Muscle layer of duodenum (tissue), 2 donors: ENCODE measurements around the gene AJM1.
"Not testable (repeated sequence)": the region's sequence is repeated elsewhere in the genome, so short reads cannot be mapped to it uniquely, and the experiment has no call there.

Source experiments
- H3K27ac ChIP-seq: one replicate; pipeline ENCODE4 v1.7.0; 2013; ENCODE audit warnings: mild to moderate bottlenecking, low read length
- H3K27me3 ChIP-seq: one replicate; pipeline ENCODE4 v1.7.0; 2013; ENCODE audit warnings: low read depth, mild to moderate bottlenecking, control low read depth, low read length
- H3K36me3 ChIP-seq, 2 donors: one replicate each; pipeline ENCODE4 v1.7.0; 2013; ENCODE audit warnings: low read length in 2 of 2, control low read depth in 1 of 2, mild to moderate bottlenecking in 1 of 2; ENCODE audit not compliant: insufficient read depth in 2 of 2, control insufficient read depth in 1 of 2
- H3K4me1 ChIP-seq, 2 donors: one replicate each; pipeline ENCODE4 v1.7.0; 2013; ENCODE audit warnings: low read length in 2 of 2, mild to moderate bottlenecking in 2 of 2, control low read depth in 1 of 2, moderate library complexity in 1 of 2; ENCODE audit not compliant: insufficient read depth in 2 of 2, control insufficient read depth in 1 of 2
- H3K4me3 ChIP-seq, 2 donors: one replicate each; pipeline ENCODE4 v1.7.0; 2013; ENCODE audit warnings: low read length in 2 of 2, low read depth in 1 of 2, mild to moderate bottlenecking in 1 of 2
- H3K9me3 ChIP-seq, 2 donors: one replicate each; pipeline ENCODE4 v1.7.0; 2013; ENCODE audit warnings: low read length in 2 of 2, control low read depth in 1 of 2, mild to moderate bottlenecking in 1 of 2; ENCODE audit not compliant: control insufficient read depth in 1 of 2
- donor health status: healthy.

Gene AJM1

DNA sequence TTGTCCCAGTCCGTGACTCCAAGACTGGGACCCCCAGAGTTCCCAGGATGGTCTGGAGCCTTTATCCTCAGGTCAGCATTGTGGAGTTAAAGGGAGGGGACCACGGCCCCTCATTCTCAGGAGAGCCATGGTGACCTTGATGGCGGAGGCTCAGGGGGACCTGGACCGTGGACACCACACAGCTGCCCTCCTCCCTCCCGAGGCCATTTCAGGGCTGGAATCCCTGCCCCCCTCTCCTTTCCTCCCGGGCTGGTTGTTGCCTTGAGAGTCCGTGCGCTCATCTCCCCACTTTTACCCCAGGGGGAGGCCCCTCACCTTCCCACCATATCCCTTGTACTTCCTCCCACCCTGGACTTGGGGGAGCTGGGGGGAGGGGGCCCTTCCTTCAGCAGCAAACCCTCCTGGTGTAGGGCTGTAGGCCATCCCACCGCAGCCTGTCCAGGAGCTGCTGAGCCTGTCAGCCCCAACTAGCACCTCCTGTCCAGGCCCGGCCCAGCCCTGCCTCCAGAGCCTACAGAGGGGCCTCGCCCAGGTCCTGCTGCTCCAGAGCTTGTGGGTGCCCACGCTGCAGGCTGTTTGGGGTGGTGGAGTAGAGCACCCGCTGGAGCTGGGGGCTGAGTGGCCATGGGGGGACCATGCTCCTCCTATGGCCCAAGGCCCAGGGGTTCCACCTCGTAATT is 14.3 kb upstream of the AJM1 start:
- Histone ChIP-seq H3K27ac (no peak overlapping the region), H3K4me3 (no peak overlapping the region), H3K4me1 (no peaks in the 10 kb centered on the region), H3K9me3 (no peaks in the 10 kb centered on the region), H3K27me3 (no peaks in the 10 kb centered on the region), H3K36me3 (peaks cover 13 to 90% of the 10 kb centered on the region in 2 donors)

DNA sequence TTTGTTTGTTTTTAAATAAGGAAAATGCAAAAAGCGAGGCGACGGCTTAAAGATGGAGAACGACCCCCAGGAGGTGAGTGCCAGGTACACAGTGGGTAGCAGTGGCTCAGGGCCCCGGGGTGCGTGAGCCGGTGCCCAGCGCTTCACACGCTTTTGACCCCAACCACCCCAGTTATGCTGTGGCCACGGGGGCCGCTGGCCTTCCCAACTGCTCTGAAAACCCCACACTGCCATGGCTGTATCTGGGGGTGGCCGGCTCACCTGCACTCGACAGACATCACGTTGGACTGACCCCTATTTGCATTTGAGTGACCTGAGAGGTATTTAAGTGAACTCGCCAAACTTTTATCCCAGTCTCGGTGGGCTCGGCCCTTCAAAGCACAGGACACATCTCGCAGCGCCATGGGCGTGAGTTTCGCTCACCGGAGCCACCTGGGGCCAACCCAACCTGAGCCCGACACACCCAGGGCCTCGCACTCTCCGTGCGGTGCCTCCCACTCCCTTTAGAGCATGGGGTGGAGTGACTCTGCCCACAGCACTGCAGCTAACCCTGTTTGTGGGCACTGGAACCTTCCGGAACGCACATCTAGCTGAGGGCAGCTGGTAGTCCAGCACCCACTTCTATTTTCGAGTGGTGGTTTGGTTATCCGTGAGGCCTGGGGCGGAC is 13.7 kb upstream of the AJM1 start:
- Histone ChIP-seq H3K27ac (no peak overlapping the region), H3K36me3 (peaks cover 13 to 88% of the 10 kb centered on the region in 2 donors)

DNA sequence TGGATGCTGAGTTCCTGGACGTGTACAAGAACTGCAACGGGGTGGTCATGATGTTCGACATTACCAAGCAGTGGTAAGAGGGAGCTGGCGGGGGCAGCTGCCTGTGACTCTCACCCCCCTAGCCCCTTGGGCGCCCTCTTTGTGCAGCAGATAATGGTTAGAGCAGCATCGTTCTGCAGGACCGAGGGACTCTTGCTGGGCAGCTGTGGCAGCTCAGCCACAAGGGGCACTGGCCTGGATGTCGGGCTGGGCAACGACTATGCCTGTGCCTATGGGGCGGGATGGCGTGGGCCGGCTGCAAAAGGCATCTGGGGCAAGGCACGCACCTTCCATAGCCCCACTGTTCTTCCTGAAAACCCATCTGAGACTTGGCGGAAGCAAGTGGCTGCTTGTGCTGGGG is 12.9 kb upstream of the AJM1 start:
- Histone ChIP-seq H3K27ac (no peak overlapping the region), H3K9me3 (no peaks in the 10 kb centered on the region), H3K4me3 (no peak overlapping the region), H3K27me3 (no peaks in the 10 kb centered on the region), H3K4me1 (no peaks in the 10 kb centered on the region), H3K36me3 (peaks cover 13 to 83% of the 10 kb centered on the region in 2 donors)

More for the DNA sequence above, 13.7 kb upstream of the AJM1 start:
- no peaks in the 10 kb centered on the region for H3K27me3 ChIP-seq
- no peaks in the 10 kb centered on the region for H3K4me1 ChIP-seq
- H3K4me3 ChIP-seq, result no peak overlapping the region
- no peaks in the 10 kb centered on the region for H3K9me3 ChIP-seq

- Histone ChIP-seq H3K4me1 (no peaks in the 10 kb centered on the region), H3K27ac (no peak overlapping the region), H3K36me3 (peaks cover 13 to 77% of the 10 kb centered on the region in 2 donors)
Observed at GRCh38 chr9:136829981-136830885, 12.0 kb upstream of the AJM1 start.

GRCh38 chr9:136831002-136831719 is 11.1 kb upstream of the AJM1 start:
- Histone ChIP-seq H3K9me3 (no peaks in the 10 kb centered on the region), H3K27me3 (no peaks in the 10 kb centered on the region), H3K27ac (no peak overlapping the region), H3K4me1 (no peaks in the 10 kb centered on the region), H3K4me3 (no peak overlapping the region), H3K36me3 (peaks cover 13 to 70% of the 10 kb centered on the region in 2 donors)

More at GRCh38 chr9:136829981-136830885, 12.0 kb upstream of the AJM1 start:
- Histone ChIP-seq H3K4me3 (no peak overlapping the region), H3K27me3 (no peaks in the 10 kb centered on the region), H3K9me3 (no peaks in the 10 kb centered on the region)

- Histone ChIP-seq H3K4me3 (no peak overlapping the region), H3K4me1 (no peaks in the 10 kb centered on the region), H3K27ac (no peak overlapping the region), H3K27me3 (no peaks in the 10 kb centered on the region), H3K9me3 (no peaks in the 10 kb centered on the region), H3K36me3 (peaks cover 13 to 69% of the 10 kb centered on the region in 2 donors)
Observed at GRCh38 chr9:136831720-136832104, 10.6 kb upstream of the AJM1 start.

- Histone ChIP-seq H3K4me3 (no peak overlapping the region), H3K4me1 (no peaks in the 10 kb centered on the region), H3K36me3 (peaks cover 13 to 62% of the 10 kb centered on the region in 2 donors), H3K9me3 (no peaks in the 10 kb centered on the region), H3K27ac (no peak overlapping the region), H3K27me3 (no peaks in the 10 kb centered on the region)
Observed at GRCh38 chr9:136832581-136832980, 9.7 kb upstream of the AJM1 start.

- not testable (repeated sequence) for H3K27me3 ChIP-seq, H3K9me3 ChIP-seq
- H3K36me3 ChIP-seq, result peaks cover 13 to 61% of the 10 kb centered on the region in 2 donors
Observed at GRCh38 chr9:136833381-136834048, 8.8 kb upstream of the AJM1 start.

GRCh38 chr9:136835162-136835931 is 6.9 kb upstream of the AJM1 start:
- Histone ChIP-seq H3K36me3 (peaks cover 5 to 56% of the 10 kb centered on the region in 2 donors), H3K9me3 (no peaks in the 10 kb centered on the region), H3K4me1 (no peaks in the 10 kb centered on the region), H3K27ac (no peak overlapping the region), H3K4me3 (no peak overlapping the region), H3K27me3 (no peaks in the 10 kb centered on the region)

More at GRCh38 chr9:136833381-136834048, 8.8 kb upstream of the AJM1 start:
- not testable (repeated sequence) for H3K27ac ChIP-seq, H3K4me1 ChIP-seq, H3K4me3 ChIP-seq
